Transverse colon (tissue), 4 donors: Measurements from ENCODE around the gene PRR30.

ENCODE experiments used
- POLR2A ChIP-seq: fragments of 450-650 bp; IDR thresholded peaks from one replicate; pipeline ENCODE4 v1.6.1; 2016; ENCODE audit warnings: antibody characterized with exemption, mild to moderate bottlenecking, moderate library complexity
- POLR2AphosphoS5 ChIP-seq, 3 donors: sonication (generic); formaldehyde crosslinking; IDR thresholded peaks; one replicate each; pipeline ENCODE4 v1.6.1; 2016; ENCODE audit warnings: antibody characterized with exemption in 3 of 3
- TF ChIP-seq, protein P1 (sequence below), 5 experiments: fragments of 200-600 bp in 3 of 5; fragments of 450-650 bp in 2 of 5; sonication (generic) in 3 of 5; IDR thresholded peaks; 1 replicate in 2 of 5; 2 replicates in 3 of 5; pipeline ENCODE4 v1.5.1; 2016 to 2017; ENCODE audit warnings: antibody characterized with exemption in 5 of 5, inconsistent platforms in 3 of 5, mild to moderate bottlenecking in 2 of 5, moderate library complexity in 1 of 5

DNA sequence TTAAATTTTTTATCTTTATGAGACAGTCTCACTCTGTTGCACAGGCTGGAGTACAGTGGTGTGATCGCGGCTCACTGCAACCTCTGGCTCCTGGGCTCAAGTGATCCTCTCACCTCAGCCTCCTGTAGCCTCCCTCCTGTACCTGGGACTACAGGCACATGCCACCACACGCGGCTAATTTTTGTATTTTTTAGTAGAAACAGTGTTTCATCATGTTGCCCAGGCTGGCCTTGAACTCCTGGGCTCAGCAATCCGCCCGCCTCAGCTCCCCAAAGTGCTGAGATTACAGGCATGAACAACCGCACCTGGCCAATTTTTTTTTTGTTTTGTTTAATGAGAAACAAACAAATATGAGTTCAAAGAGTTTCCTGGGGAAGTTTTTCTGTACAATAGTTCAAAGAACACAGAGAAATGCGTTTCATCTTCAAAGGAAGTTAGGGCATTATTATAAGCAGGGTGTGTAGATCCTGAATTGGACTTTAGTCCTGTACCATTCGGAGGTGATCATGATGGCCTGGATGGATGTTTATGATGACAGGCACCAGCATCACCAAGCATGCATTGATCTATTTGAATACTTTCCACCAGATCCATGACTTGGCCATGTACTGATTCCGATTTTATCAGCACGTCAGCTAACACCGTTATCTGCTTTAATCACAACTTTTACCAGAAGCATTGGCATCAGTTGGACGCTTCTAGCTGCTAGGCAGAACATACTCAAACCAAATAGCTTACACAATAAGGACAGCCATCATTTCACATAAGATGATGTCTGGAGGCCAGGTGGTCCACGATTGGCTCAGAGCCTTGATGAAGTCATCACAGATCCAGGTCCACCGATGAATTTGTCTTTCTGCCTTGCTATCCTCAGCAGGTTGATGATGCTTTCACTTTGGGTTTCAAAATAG, 38.5 kb upstream of the PRR30 start:
- TF ChIP-seq, protein P1, sequence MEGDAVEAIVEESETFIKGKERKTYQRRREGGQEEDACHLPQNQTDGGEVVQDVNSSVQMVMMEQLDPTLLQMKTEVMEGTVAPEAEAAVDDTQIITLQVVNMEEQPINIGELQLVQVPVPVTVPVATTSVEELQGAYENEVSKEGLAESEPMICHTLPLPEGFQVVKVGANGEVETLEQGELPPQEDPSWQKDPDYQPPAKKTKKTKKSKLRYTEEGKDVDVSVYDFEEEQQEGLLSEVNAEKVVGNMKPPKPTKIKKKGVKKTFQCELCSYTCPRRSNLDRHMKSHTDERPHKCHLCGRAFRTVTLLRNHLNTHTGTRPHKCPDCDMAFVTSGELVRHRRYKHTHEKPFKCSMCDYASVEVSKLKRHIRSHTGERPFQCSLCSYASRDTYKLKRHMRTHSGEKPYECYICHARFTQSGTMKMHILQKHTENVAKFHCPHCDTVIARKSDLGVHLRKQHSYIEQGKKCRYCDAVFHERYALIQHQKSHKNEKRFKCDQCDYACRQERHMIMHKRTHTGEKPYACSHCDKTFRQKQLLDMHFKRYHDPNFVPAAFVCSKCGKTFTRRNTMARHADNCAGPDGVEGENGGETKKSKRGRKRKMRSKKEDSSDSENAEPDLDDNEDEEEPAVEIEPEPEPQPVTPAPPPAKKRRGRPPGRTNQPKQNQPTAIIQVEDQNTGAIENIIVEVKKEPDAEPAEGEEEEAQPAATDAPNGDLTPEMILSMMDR (IDR thresholded peaks at IDR 0.05): no peak
- TF ChIP-seq POLR2AphosphoS5 (IDR thresholded peaks at IDR 0.05): no peak
- TF ChIP-seq POLR2A: no peak
